Gastrocnemius medialis (tissue), 4 donors: Measurements from ENCODE around the gene MPV17. TPM values are rescaled to one million over a fixed set of nuclear protein-coding genes. Genes with fewer than 3 reads are reported as not detected.

ENCODE experiments used
- ATAC-seq, 2 donors: fragments of 150-250 bp; one replicate each; pipeline ENCODE4 v1.9.1; 2016
- DNase-seq, 2 donors: peaks; one replicate each; pipeline ENCODE4 v3.0.0-alpha.2; 2019
- H3K27ac ChIP-seq, 4 donors: fragments of 200-600 bp; sonication (generic); 1 replicate in 1 of 4; 2 replicates in 3 of 4; pipeline ENCODE4 v1.5.1; 2016 to 2018; ENCODE audit warnings: mild to moderate bottlenecking in 2 of 4, moderate library complexity in 1 of 4
- H3K27me3 ChIP-seq, 3 donors: fragments of 200-600 bp; sonication (generic) in 2 of 3; 1 replicate in 1 of 3; 2 replicates in 2 of 3; pipeline versions ENCODE4 v1.5.1 to v1.6.0; 2016 to 2019; ENCODE audit warnings: mild to moderate bottlenecking in 1 of 3, moderate library complexity in 1 of 3
- H3K36me3 ChIP-seq, 2 donors: fragments of 200-600 bp; sonication (generic) in 1 of 2; one replicate each; pipeline ENCODE4 v1.5.1; 2017 to 2018
- H3K4me1 ChIP-seq, 2 donors: fragments of 200-600 bp; sonication (generic) in 1 of 2; one replicate each; pipeline ENCODE4 v1.5.1; 2016 to 2017; ENCODE audit warnings: mild to moderate bottlenecking in 2 of 2
- H3K4me3 ChIP-seq, 4 donors: fragments of 200-600 bp; sonication (generic) in 3 of 4; 1 replicate in 1 of 4; 2 replicates in 3 of 4; pipeline ENCODE4 v1.5.1; 2016 to 2019; ENCODE audit warnings: mild to moderate bottlenecking in 2 of 4
- H3K9me3 ChIP-seq, 3 donors: fragments of 200-600 bp; sonication (generic) in 2 of 3; 1 replicate in 1 of 3; 2 replicates in 2 of 3; pipeline ENCODE4 v1.5.1; 2016 to 2019
- CTCF ChIP-seq, 5 experiments: fragments of 450-650 bp in 3 of 5; fragments of 200-600 bp in 2 of 5; sonication (generic) in 2 of 5; IDR thresholded peaks in 4 of 5; conservative IDR thresholded peaks in 1 of 5; 1 replicate in 4 of 5; 2 replicates in 1 of 5; pipeline ENCODE4 v1.5.1; 2016 to 2019; ENCODE audit warnings: antibody characterized with exemption in 5 of 5, mild to moderate bottlenecking in 3 of 5, moderate library complexity in 3 of 5
- POLR2A ChIP-seq, 2 donors: fragments of 450-650 bp; IDR thresholded peaks; one replicate each; pipeline ENCODE4 v1.6.1; 2017; ENCODE audit warnings: antibody characterized with exemption in 2 of 2, mild to moderate bottlenecking in 2 of 2, moderate library complexity in 2 of 2
- in situ Hi-C, 4 donors: fragments of 200-750 bp; cut with MboI; loops; one replicate each; pipeline versions ENCODE4 v1.15.0 to v1.8.0; 2017; ENCODE audit warnings: low sequenced_read_pairs in 4 of 4
- intact Hi-C: fragments of 100-400 bp; cut with DNase I; formaldehyde crosslinking; loops from one replicate; pipeline ENCODE4 v1.15.1; 2023; ENCODE audit warnings: low total_unique reads
- total RNA-seq, 4 donors: library from RNA; depleted of rRNA; stranded (reverse); fragments of >200 nt; gene quantifications; one replicate each; pipeline versions ENCODE4 v1.1.0 to v1.2.3, GENCODE V29; 2016

MPV17 gene
- total RNA-seq, 4 donors from 2014 or later, result 9.9 to 16.0 (median 11.5) TPM

GRCh38 chr2:27369471-27370025 lies 46.7 kb upstream of the MPV17 start:
- H3K27me3 ChIP-seq, result no peaks in the 10 kb centered on the region
- TF ChIP-seq CTCF (IDR thresholded peaks at IDR 0.05 in 4 of 5, conservative IDR thresholded peaks at IDR 0.05 in 1 of 5) (no peak), POLR2A (IDR thresholded peaks at IDR 0.05) (no peak)
- intact Hi-C loops (loop anchor here (1.0 to 10.0 kb wide), 4 partner anchors 11 to 285 kb away; partner anchors contain the start of genes KHK and ZNF513), in situ Hi-C loops (no loop called here)
- DNase-seq (peak in 1 of 2 donors; percentile 57), ATAC-seq (peak; percentile 24 to 40)
- peaks cover 3 to 66% of the 10 kb centered on the region in 2 donors for H3K36me3 ChIP-seq
- H3K27ac ChIP-seq, result peak overlapping the region; percentile 94 to 98 (median 96)
- H3K4me1 ChIP-seq, result peaks cover 28 to 35% of the 10 kb centered on the region in 2 donors
- peak overlapping the region; percentile 96 to 100 (median 98) for H3K4me3 ChIP-seq
- no peaks in the 10 kb centered on the region for H3K9me3 ChIP-seq

DNA sequence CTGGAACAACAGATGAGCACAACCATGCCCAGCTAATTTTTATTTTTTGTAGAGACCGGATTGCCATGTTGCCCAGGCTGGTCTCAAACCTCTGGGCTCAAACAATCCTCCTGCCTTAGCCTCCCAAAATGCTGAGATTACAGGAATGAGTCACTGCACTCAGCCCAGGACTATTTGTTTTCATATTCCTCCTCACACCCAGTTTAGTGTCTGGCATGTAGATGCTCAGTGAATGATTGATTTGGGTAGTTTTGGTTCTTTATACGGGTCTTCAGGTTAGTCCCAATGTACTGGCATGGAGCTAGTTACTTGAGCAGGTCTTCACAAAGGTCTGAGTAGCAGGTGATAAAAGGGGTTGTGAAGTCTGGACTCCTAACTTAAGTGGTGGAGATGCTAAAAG lies 41.0 kb upstream of the MPV17 start:
- no peak for ATAC-seq
- intact Hi-C loops, result no loop called here
- peaks cover 5% of the 10 kb centered on the region in 2 donors for H3K4me1 ChIP-seq
- in situ Hi-C loops, result no loop called here
- no peaks in the 10 kb centered on the region for H3K27me3 ChIP-seq
- no peak overlapping the region for H3K27ac ChIP-seq
- H3K4me3 ChIP-seq, result no peak overlapping the region
- TF ChIP-seq CTCF (IDR thresholded peaks at IDR 0.05 in 4 of 5, conservative IDR thresholded peaks at IDR 0.05 in 1 of 5) (no peak), POLR2A (IDR thresholded peaks at IDR 0.05) (no peak)
- peaks cover 3 to 50% of the 10 kb centered on the region in 2 donors for H3K36me3 ChIP-seq
- no peaks in the 10 kb centered on the region for H3K9me3 ChIP-seq
- DNase-seq, result no peak

DNA sequence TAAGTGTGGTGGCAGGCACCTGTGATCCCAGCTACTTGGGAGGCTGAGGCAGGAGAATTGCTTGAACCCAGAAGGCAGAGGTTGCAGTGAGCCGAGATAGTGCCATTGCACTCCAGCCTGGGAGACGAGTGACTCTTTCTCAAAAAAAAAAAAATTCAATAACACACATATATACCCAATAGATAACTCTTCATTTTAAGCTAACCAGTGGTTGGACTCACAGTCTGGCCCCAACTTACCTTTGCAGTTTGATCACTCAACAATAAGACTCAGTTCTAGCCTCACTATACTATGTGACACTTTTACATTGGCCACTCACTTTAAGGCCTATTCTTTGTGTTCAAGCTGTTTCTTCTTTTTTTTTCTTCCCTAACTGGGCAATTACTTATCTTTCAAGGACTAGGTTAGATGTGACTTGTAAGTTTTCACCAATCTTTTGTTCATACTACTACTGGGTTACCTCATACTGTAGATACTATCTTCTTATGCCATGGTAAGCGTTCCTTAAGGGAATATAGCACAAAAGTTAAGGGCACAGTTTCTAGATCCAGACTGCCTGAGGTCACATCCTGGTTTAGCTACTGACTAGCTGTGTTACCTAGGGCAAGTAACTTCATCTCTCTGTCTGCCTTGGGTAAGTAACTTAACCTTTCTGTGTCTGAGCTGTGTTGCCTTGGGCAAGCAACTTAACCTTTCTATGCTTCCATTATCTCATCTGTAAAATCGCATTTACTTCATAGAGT lies 40.0 kb upstream of the MPV17 start:
- no peak for DNase-seq
- Histone ChIP-seq H3K27me3 (no peaks in the 10 kb centered on the region), H3K4me3 (no peak overlapping the region), H3K4me1 (peaks cover 6 to 7% of the 10 kb centered on the region in 2 donors), H3K9me3 (no peaks in the 10 kb centered on the region), H3K36me3 (peaks cover 3 to 42% of the 10 kb centered on the region in 2 donors), H3K27ac (no peak overlapping the region)
- intact Hi-C loops, result no loop called here
- ATAC-seq, result no peak
- in situ Hi-C loops, result no loop called here
- TF ChIP-seq POLR2A (IDR thresholded peaks at IDR 0.05), result no peak
- no peak for TF ChIP-seq CTCF (IDR thresholded peaks at IDR 0.05 in 4 of 5, conservative IDR thresholded peaks at IDR 0.05 in 1 of 5)

DNA sequence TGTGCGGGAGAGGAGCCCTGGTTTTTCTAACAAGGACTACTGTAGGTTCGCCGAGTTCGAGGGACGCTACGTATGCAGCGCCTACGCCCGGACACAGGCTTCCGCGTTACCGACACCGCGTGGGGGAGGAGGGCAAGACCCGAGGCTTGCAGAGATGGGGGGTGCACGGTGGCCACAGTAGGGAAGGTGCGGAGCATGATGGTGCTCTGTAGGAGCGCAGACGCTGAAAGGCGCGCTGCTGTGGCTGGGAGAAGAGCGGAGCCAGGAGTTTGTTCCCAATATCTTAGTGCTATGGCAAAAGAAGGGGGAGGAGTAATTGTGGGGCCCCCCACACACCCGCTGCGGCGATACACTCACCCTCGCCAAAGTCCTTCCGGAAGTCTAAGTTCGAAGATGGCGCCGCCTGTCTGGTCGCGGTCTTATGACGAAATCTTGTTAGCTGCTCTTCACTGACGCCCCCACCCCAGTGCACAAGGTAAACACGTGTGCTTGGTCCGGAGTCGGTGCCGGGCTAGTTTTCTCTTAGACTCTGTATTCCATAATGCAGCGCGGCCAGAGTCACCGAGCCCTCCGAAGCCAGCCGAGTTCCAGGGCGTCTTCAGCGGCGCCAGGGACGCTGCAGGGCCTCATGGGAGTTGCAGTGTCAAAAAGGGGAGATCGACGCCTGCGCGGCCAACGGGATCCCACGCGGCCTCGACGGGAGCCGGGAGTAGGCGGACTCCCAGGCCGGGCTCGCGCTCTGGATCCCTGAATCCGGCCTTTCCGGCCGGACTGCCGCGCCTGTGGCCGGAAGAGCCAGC lies 33.7 kb upstream of the MPV17 start, which contains the start of gene GTF3C2:
Gene GTF3C2, minus strand, starts transcription at position 383 of the 800 bp plus-strand sequence. CDS start 13,210 bp downstream, outside the sequence.
- no peaks in the 10 kb centered on the region for H3K27me3 ChIP-seq
- DNase-seq (peak; percentile 90 to 95), ATAC-seq (peak; percentile 82 to 88)
- peak within 1 kb of the TSS; percentile 92 to 99 (median 94) for H3K27ac ChIP-seq
- peak within 1 kb of the TSS; percentile 69 to 98 (median 93) for H3K4me3 ChIP-seq
- no peaks in the 10 kb centered on the region for H3K9me3 ChIP-seq
- peaks cover 42 to 50% of the 10 kb centered on the region in 2 donors for H3K4me1 ChIP-seq
- TF ChIP-seq POLR2A (IDR thresholded peaks at IDR 0.05) (peak; percentile 50), CTCF (IDR thresholded peaks at IDR 0.05 in 4 of 5, conservative IDR thresholded peaks at IDR 0.05 in 1 of 5) (peak in 2 of 5 experiments; percentile 26 to 46)
- intact Hi-C loops (loop anchor here (1.0 to 5.0 kb wide), 5 partner anchors 14 to 144 kb away; partner anchors contain the start of genes ATRAID, EIF2B4, MPV17 and PPM1G), in situ Hi-C loops (no loop called here)
- H3K36me3 ChIP-seq, result no peaks in the 10 kb centered on the region
